Fibroblast of gingiva (primary cell): ENCODE data around the gene APOBEC3A.
"Not testable (repeated sequence)": the region's sequence is repeated elsewhere in the genome, so short reads cannot be mapped to it uniquely, and the experiment has no call there.

Experiments
- DNase-seq: peaks from one replicate; pipeline ENCODE4 v3.0.0-alpha.2; 2011; ENCODE audit warnings: low read depth

APOBEC3A gene

GRCh38 chr22:38981005-38981991, 23.9 kb downstream of the APOBEC3A start:
- DNase-seq: no peak

- no peak for DNase-seq
Observed at GRCh38 chr22:38981992-38982927, 24.9 kb downstream of the APOBEC3A start, which contains the start of gene APOBEC3B. TSS of gene APOBEC3B (plus strand) at chr22:38982347. CDS start at chr22:38982454, 107 bp downstream.

- no peak for DNase-seq
Observed at GRCh38 chr22:38984224-38984623, 26.8 kb downstream of the APOBEC3A start.

GRCh38 chr22:38984784-38985757, 27.7 kb downstream of the APOBEC3A start:
- DNase-seq: not testable (repeated sequence)

- no peak for DNase-seq
Observed at GRCh38 chr22:38986629-38987028, 29.2 kb downstream of the APOBEC3A start.

GRCh38 chr22:38987171-38987895, 29.9 kb downstream of the APOBEC3A start:
- no peak for DNase-seq

GRCh38 chr22:38989466-38989865, 32.1 kb downstream of the APOBEC3A start:
- DNase-seq: no peak

- DNase-seq: peak; percentile 0
Observed at GRCh38 chr22:38992871-38993371, 35.5 kb downstream of the APOBEC3A start.

- DNase-seq: no peak
Observed at GRCh38 chr22:38996105-38996504, 38.7 kb downstream of the APOBEC3A start.

- DNase-seq: no peak
Observed at GRCh38 chr22:38997518-38997917, 40.1 kb downstream of the APOBEC3A start.

GRCh38 chr22:39003165-39003638, 45.8 kb downstream of the APOBEC3A start:
- peak; percentile 80 for DNase-seq

GRCh38 chr22:39007177-39007576, 49.8 kb downstream of the APOBEC3A start:
- no peak for DNase-seq

GRCh38 chr22:39008271-39008850, 51.0 kb downstream of the APOBEC3A start:
- peak; percentile 0 for DNase-seq

- DNase-seq: no peak
Observed at GRCh38 chr22:39010946-39011345, 53.5 kb downstream of the APOBEC3A start.
